HL-60 (cell line): ENCODE measurements around the gene CSHL1.

Experiments
- POLR2AphosphoS5 ChIP-seq: IDR thresholded peaks from 2 replicates; pipeline ENCODE4 v1.6.1; 2012; ENCODE audit warnings: low read depth
- TF ChIP-seq, protein P1 (sequence below): IDR thresholded peaks from one replicate; pipeline ENCODE4 v1.5.1; 2011; ENCODE audit warnings: low read length, control low read depth, inconsistent platforms; ENCODE audit not compliant: insufficient read depth
- TF ChIP-seq, protein P2 (sequence below): IDR thresholded peaks from 2 replicates; pipeline ENCODE4 v1.6.1; 2012; ENCODE audit warnings: low read depth; ENCODE audit not compliant: insufficient replicate concordance

DNA sequence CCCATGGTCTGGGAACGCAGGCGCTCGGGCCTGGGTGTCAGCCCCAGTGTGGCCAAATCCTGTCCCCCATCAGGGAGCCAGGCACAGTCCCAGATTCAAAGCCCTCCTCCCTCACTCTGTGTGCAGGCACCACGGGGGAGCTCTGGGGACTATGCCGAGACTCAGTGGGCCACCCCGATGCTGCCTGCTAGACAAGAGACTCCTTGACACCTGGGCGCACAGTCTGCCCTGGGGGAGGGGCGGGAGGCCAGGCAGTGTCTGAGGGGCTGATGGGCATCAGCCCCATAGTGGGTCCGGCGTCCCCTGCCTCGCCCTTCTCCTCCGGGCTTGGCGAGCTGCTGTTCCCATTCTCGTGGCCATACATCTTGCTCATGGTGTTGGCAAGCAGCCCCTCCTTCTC is 29.5 kb upstream of the CSHL1 start:
- TF ChIP-seq, protein P1, sequence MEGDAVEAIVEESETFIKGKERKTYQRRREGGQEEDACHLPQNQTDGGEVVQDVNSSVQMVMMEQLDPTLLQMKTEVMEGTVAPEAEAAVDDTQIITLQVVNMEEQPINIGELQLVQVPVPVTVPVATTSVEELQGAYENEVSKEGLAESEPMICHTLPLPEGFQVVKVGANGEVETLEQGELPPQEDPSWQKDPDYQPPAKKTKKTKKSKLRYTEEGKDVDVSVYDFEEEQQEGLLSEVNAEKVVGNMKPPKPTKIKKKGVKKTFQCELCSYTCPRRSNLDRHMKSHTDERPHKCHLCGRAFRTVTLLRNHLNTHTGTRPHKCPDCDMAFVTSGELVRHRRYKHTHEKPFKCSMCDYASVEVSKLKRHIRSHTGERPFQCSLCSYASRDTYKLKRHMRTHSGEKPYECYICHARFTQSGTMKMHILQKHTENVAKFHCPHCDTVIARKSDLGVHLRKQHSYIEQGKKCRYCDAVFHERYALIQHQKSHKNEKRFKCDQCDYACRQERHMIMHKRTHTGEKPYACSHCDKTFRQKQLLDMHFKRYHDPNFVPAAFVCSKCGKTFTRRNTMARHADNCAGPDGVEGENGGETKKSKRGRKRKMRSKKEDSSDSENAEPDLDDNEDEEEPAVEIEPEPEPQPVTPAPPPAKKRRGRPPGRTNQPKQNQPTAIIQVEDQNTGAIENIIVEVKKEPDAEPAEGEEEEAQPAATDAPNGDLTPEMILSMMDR = no peak
- TF ChIP-seq, protein P2, sequence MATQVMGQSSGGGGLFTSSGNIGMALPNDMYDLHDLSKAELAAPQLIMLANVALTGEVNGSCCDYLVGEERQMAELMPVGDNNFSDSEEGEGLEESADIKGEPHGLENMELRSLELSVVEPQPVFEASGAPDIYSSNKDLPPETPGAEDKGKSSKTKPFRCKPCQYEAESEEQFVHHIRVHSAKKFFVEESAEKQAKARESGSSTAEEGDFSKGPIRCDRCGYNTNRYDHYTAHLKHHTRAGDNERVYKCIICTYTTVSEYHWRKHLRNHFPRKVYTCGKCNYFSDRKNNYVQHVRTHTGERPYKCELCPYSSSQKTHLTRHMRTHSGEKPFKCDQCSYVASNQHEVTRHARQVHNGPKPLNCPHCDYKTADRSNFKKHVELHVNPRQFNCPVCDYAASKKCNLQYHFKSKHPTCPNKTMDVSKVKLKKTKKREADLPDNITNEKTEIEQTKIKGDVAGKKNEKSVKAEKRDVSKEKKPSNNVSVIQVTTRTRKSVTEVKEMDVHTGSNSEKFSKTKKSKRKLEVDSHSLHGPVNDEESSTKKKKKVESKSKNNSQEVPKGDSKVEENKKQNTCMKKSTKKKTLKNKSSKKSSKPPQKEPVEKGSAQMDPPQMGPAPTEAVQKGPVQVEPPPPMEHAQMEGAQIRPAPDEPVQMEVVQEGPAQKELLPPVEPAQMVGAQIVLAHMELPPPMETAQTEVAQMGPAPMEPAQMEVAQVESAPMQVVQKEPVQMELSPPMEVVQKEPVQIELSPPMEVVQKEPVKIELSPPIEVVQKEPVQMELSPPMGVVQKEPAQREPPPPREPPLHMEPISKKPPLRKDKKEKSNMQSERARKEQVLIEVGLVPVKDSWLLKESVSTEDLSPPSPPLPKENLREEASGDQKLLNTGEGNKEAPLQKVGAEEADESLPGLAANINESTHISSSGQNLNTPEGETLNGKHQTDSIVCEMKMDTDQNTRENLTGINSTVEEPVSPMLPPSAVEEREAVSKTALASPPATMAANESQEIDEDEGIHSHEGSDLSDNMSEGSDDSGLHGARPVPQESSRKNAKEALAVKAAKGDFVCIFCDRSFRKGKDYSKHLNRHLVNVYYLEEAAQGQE = no peak
- TF ChIP-seq POLR2AphosphoS5 = no peak
